Raji (cell line): ENCODE data around the gene P3H3.
A peak's percentile ranks its signal among the peaks of the same experiment; 100 is the strongest.

Experiments
- POLR2A ChIP-seq: IDR thresholded peaks from 2 replicates; pipeline ENCODE4 v1.6.1; 2011; ENCODE audit warnings: low read depth, low read length, control low read depth; ENCODE audit not compliant: insufficient read depth

The P3H3 gene

DNA sequence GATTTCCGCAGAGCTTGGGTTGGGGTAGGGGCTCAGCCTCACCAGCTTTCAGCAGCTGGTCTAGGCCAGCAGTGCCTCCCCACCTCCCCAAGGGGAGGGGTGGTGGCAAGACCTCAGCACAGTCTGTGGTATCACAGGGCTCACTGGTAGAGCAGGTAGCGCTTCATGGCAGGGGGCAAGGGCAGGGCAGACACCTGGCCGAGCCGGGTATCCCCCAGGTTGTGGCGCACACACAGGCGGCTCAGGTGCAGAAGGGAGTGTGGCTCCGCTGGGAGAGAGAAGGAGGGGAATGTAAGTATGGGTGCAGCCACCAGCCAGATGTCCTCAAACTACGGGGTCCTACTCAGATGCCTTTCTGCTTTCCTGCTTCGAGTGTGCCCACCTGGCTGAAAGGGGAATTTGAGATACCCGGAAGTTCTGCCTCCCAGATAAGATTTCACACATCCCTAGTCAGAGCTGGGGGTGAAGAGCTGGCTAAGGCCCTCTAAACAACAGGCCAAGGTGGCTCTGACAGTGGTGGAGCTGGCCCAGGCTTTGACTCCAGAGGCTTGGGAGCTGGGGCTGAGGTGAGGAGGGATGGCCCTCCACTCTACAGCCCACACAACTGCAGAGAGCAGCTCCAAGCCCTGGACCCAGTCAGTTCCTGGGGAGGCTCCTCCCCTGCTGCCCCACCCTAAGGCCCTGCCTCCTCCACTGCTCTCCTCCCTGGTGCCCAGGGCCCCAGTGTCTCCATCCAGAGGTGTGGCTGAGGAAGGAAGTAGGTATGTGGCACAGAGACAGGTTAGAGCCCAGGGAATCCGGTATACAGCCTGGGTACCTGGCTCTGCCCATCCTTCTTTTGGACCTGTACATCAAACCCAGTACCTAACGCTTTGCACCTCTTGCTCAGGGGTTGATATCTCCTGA is 43.1 kb downstream of the P3H3 start:
- TF ChIP-seq POLR2A: peak; percentile 70

DNA sequence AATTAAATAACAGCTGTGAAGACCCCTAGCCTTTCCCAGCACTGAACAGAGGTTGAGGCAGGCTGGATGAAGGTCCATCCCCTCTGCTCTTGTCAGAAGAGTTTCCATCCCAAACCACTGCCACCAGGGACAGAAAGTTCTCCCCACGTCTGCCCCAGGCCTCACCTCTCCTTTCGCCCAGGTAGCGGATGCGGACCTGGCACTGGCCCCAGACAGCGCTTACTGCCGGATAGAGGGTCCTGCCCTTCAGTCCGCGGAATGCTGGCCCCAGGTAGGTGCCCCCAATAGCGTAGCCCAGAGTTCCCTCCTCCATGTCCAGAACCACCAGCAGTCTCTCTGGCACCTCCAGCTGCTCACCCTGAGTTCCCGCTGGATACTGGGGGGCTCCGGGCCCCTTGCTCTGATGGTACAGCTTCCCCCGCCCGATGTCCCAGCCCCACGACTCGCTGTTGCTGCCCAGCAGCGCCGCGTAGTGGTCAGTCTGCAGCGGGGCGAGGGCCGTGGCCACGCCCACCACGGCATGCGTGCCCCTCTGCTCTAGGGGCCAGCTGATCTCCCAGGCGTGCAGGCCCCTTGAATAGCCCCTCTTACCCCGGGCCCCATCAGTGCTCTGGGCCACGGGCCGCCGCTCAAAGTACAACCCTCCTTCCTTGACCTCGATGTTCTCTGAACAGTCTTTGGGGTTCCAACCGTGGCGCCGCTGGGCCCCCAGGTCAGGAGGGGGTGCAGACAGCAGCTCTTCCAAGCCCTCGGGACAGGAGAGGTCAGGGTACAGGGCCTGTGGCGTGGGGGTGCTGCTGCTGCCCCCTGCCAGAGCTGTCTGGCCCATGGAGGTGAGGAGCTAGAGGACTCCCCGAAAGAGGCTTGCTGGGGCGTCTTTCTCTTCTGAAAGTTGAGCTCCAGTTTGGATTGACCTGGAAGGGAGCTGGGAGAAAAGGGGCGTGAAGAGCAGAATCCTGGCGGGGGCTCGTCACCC is 44.2 kb downstream of the P3H3 start:
- TF ChIP-seq POLR2A: peak; percentile 54; the same call in 1 of the 2 replicates

DNA sequence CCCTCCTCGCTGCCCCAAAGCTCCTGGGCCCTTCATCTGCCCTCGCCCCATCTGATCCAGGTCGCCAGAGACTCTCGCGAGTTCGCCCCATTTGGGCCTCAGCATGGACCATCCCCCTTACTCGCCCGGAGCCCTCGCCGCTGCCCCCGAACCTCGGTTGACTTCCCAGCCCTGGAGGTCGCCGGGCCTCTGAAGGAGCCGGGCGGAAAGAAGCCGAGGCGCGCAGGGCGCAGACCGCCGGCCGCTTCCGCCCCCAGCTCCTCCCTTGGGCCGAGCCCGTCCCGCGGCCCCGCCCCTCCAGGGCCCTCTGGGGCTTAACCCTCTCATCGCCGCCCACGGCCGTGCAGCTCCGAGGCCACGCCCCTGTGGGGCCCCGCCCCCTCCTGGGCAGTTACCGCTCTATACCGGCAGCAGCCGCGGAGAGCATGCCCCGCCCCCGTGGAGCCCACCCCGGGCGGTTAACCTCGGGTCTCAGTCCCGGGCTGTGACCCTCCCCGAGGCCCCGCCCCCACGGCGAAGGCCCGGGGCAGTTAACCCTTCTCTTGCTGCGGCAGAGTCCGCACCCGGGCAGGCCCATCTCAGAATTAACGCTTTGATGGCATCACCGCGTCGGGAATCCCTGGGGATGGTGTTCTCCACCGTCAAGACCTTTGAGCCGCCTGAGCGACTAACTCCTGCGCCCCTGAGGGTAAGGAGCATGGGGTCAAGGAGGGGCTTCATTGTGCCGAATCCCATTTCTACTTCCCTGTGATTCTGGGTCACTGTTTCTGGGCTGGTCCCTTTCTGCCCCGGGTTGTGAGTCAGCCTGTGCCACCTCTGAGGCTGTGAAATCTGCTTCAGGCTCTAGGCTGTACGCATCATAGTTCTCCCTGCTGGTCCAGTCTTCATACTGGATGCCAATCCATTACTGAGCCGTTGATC is 45.1 kb downstream of the P3H3 start, which contains the start of gene SPSB2:
Gene SPSB2, minus strand, starts transcription at position 210 of the 921 bp plus-strand sequence. CDS start 402 bp downstream, outside the sequence.
- peak; percentile 67 for TF ChIP-seq POLR2A

DNA sequence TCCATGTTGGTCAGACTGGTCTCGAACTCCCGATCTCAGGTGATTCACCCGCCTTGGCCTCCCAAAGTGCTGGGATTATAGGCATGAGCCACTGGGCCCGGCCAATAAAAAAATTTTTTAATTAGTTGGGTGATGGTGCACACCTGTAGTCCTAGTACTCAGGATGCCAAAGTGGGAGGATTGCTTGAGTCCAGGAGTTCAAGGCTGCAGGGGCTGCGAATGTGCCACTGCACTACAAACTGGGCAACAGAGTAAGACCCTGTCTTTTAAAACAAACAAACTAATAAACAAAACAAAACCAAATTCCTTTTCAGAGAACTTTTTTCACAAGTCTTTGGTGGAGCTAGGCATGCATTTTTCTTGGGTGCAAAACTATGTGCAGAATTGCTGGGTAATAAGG is 55.0 kb downstream of the P3H3 start:
- no peak for TF ChIP-seq POLR2A

DNA sequence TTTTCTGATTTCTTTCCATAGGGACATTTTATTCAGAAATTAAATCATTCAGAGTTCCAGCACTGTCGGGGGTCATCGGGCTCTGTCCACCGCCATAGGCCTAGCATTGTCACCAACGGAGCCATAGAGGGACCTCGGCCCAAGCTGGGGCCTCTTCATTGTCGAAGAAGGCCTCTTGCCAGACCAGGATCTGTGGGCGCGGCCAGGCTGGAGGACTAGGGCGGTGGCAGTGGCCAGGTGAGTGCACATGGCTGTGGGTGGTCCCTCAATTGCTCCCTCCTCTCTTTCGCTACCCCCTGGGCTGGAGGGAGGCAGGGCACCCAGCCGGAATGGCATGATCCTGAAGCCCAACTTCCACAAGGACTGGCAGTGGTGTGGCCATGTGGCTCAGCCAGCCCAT is 55.5 kb downstream of the P3H3 start:
- TF ChIP-seq POLR2A: no peak

DNA sequence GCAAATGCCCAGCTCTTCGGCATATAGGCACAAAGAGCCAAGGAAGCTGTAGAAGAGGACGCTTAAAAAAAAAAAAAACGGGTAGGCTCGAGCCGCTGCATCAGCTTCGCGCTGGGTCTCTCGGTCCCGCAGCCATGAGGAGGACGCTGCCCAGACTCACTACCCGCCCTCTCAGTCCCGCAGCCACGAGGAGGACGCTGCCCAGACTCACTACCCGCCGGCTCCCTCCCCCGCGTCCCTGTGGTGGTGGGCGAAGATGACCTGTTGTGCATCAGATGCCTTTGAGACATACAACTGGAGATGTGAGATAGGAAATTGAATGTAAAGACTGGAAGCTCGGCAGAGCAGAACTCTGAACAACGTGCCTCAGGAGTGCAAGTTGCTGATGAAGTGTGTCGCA is 56.3 kb downstream of the P3H3 start:
- TF ChIP-seq POLR2A: no peak

DNA sequence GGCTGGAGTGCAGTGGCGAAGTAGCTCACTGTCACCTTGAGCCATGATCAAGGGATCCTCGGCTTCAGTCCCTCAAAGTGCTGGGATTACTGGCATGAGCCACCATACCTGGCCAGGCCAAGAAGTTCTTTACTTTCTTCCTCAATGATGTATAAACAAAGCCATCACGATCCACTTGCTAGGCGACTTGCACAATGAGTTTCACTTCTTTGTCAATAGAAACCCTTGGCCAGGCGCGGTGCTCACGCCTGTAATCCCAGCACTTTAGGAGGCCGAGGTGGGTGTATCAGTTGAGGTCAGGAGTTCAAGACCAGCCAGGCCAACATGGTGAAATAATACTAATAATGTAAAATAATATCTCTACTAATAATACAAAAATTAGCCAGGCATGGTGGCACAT is 59.3 kb downstream of the P3H3 start:
- TF ChIP-seq POLR2A: no peak

DNA sequence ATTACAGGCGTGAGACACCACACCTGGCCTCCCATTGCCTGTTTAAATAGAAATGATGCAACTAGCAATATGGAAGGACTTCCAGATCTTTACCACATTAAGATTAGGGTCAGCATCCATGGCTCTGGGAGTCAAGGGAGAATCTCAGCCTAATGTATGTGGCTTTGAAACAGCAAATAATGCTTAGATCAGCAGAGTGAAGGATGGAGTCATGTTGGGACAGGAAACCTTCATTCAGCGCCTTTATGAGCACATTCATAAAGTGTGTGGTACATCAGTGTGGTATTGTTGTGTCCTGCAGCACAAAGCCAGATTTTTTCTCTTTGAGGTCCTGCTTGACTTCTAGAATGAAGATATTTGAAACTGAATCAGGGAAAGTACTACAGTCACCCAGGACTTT is 60.2 kb downstream of the P3H3 start:
- TF ChIP-seq POLR2A: no peak
